Cerebellar cortex (tissue), 1 donor: ENCODE data around the gene DYNLT1.
A peak's percentile ranks its signal among the peaks of the same experiment; 100 is the strongest.
"Not testable (repeated sequence)": the region's sequence is repeated elsewhere in the genome, so short reads cannot be mapped to it uniquely, and the experiment has no call there.

Experiments used
- DNase-seq: peaks from one replicate; pipeline ENCODE4 v3.0.0-alpha.2; 2015; ENCODE audit warnings: low spot score

The DYNLT1 gene

DNA sequence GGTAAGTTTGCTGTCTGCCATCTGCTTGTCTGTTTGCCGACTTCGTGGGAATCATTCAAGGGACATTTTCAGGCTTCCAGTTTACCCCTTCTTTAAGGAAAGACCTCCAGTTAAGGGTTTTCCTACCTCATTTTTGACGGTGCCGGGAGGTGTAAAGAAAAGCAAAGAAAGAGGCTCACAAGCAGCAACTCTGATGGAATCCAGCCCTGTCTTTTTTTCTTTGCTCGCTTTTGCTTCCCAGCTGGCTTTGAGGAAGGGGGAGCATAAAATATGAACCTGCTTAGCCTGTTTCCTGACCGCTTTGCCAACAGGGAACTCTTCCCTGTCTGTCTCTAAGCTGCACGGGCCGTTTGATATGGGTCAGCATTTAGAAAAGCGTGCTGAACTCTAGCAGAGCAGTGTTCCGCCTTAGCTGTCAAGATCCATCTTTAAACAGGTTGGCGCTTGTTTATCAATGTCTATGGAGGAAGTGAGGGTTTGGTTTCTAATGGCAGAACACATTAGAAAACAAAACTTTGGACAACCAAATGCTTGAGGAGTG is 19.2 kb upstream of the DYNLT1 start:
- DNase-seq, result no peak

DNA sequence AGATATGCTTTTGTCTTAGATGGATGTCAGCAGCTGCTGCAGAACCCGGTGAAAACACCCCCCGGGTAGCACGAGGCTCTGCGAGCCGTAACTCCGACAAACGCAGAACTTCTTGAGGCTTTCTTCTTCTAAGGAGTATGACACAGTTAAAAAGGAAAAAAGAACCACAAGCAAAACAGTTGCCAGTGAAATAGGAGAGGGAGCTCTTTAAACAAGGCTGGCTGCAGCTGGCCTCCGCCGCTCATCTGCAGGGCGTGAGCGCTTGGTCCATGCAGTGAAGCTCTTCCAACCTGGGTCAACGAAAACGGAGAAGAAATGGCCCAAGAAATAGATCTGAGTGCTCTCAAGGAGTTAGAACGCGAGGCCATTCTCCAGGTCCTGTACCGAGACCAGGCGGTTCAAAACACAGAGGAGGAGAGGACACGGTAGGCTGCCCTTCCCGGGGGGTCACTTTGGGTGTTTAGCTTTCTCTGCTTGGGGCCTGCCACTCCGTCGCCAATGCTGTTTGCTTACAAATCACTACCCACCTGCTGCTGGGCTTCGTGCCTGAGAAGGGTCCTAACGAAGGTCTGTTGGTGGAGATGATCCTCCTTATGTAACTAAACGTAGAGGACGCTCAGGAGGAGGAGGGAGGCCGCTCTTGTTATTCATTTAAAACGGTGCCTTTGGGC is 18.5 kb upstream of the DYNLT1 start:
- DNase-seq, result no peak

DNA sequence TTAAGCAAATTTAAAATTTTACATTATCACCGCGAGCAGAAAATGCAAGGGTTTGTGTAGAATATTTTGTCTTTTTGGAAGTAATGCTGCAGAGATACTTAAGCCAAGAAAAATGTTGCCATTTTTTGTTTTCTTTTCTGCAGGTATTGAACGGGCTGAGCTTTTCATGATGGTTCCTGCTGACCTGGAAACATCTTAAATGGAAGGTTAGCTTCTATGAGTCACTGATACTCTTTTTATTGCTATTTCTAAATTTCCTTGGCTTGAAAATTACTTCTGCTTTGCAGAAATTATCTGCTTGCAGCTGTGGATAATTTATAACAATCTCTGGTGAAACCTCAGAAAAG is 18.0 kb upstream of the DYNLT1 start:
- no peak for DNase-seq

GRCh38 chr6:158661156-158661685 is 16.7 kb upstream of the DYNLT1 start:
- no peak for DNase-seq

GRCh38 chr6:158660333-158660754 is 15.8 kb upstream of the DYNLT1 start:
- DNase-seq, result no peak

GRCh38 chr6:158656986-158657385 is 12.4 kb upstream of the DYNLT1 start:
- DNase-seq, result not testable (repeated sequence)

DNA sequence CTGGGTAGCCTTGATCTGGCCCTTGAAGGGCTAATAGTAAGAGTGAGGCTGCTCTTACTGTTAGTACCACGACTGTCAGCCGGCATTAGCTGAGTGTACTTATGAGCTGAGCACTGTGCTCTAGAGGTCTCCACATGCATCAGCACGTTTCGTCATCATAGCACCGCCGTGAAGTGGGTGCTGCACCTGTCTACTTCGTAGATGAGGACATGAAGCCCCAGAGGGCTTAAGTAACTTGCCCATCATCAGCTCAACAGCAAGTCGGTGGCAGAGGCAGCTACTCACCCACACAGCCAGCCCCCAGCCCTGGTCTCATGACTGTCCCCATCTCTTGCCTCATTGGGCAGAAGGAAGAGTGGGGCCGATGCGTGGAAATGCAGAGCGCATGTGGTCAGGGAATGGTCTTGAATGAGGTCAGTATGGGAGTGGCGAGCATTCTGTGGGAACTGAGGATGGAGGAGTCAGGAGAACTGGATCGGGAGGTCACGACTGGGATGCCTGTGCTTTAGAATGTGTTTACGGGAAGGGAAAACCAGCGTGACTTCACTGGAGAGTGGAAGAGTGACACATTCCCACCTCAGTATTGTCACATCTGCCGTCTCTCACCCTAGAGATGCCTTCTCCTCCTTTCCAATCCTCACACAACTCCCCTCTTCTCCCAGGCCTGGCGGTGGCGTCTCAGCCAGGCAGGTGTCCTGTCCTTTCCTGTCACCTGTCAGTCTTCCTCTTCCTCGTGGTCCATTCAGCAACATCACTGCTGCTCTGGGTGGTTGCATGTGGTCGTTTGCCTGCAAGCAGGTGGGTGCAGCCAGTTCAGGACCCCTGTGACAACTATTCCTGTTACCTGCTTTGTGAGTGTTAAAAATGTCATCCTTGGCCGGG is 11.3 kb upstream of the DYNLT1 start:
- DNase-seq, result no peak

DNA sequence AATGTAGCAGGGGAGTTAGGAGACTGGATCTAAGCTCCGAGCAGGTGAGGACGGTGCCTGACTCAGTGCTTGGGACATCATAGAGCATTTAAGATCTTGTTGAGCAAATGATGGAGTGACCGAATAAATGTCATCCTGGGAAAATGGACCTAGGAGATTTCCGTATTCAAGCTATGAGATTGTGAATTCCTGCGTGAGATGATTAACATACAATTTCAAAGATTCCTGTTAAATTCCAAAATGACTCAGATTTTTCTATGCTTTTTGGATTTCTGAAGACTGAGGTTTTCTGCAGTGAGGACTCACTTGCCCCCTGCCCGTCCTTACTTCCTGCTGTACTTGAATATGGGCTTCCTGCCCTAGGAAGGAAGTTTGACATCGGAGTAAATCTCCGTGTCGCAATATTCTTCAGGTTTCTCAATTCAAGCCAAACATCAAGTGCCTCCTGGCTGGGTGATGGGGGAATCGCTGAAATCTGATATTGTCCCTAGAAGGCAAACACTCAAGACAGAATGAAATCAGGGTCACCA is 10.5 kb upstream of the DYNLT1 start:
- no peak for DNase-seq

- peak; percentile 79 for DNase-seq
These were observed 10.0 kb upstream of the DYNLT1 start for GRCh38 chr6:158654498-158654897.

DNA sequence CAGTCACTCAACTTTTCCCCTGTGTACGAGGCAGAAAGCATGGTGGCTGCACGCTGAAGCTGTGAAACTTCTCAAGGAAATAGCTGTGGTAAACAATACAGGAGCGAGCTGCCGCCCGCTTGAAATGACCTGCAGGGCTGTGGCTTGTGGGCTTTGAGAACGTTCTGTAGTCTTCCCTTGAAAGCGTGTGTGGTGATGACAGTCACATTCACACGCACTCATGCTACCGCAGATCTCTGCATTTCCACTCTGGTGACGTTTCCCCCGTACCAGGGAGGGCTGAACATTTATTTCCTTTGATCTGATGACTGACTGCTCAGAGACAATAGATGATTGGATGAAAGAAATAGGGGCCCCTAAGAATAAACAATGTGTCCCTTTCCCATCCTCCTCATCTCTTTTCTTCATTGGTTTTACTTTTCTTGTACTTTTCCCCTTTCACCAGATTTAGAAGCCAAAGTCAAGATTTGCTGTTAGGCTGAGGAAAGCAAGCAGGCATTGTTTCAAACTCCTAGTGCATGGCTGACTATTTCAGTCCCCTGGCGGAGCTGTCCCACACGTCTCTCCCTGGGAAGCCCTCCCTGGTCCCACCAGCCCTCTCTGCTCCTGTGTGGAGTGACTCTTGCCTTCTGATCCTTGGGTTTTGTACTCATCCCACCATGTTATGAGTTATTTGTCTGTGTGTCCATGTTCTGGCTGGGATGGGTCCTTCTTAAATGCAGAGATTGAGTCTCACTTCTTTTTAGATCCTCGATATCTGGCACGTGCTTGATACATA is 9.2 kb upstream of the DYNLT1 start:
- DNase-seq, result no peak

- DNase-seq, result not testable (repeated sequence)
These were observed 7.6 kb upstream of the DYNLT1 start for GRCh38 chr6:158651981-158652737.

- DNase-seq, result no peak
These were observed 5.0 kb upstream of the DYNLT1 start, which contains the start of gene SYTL3 for GRCh38 chr6:158649289-158650143. SYTL3 (plus strand) TSS chr6:158650054; CDS start chr6:158663269, 13,215 bp downstream.

- DNase-seq, result no peak
These were observed 4.2 kb upstream of the DYNLT1 start for GRCh38 chr6:158648682-158649131.

GRCh38 chr6:158647501-158647900 is 3.0 kb upstream of the DYNLT1 start:
- no peak for DNase-seq

- no peak for DNase-seq
These were observed 1.7 kb upstream of the DYNLT1 start for GRCh38 chr6:158646023-158646910.

GRCh38 chr6:158645064-158646022 is 800 bp upstream of the DYNLT1 start:
- no peak for DNase-seq

DNA sequence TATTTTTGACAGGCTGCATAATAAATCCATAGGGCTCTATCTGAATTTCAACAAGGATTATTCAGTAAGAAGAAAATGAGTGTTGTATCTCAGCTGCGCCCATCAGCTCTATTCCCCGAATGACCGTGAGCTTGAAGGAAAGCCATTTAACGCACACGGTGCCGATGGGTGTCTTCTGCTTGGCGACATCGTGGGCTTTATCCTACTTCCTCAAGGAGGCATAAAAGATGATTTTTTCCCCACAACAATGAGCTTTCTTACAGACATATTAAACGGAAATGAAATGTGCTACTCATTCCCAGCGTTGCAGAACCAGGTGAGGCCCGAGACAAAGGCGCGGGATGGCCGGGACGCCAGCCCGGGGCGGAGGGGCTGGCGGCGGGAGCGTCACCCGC is 710 bp downstream of the DYNLT1 start:
- DNase-seq, result peak; percentile 29
